HG03565 (cell line): ENCODE results near the gene SEMA6D.

Experiments used
- ATAC-seq: cut with Tn5 transposase; IDR thresholded peaks from one replicate; pipeline ENCODE4 v1.9.1; 2021; ENCODE audit warnings: mild to moderate bottlenecking, moderate library complexity; ENCODE audit not compliant: unreplicated experiment

The SEMA6D gene

GRCh38 chr15:47717036-47717612 lies at the start of gene SEMA6D:
TSS of gene SEMA6D (plus strand) at chr15:47717505. CDS start at chr15:47759799, 42,294 bp downstream.
- ATAC-seq = no peak

GRCh38 chr15:47669221-47669620 lies 48.1 kb upstream of the SEMA6D start:
- no peak for ATAC-seq

- ATAC-seq = no peak
These were observed 46.9 kb upstream of the SEMA6D start for GRCh38 chr15:47670365-47670764.

GRCh38 chr15:47673232-47673761 lies 44.0 kb upstream of the SEMA6D start:
- no peak for ATAC-seq

GRCh38 chr15:47674586-47675232 lies 42.6 kb upstream of the SEMA6D start:
- ATAC-seq = no peak

GRCh38 chr15:47675735-47676134 lies 41.6 kb upstream of the SEMA6D start:
- no peak for ATAC-seq

GRCh38 chr15:47678040-47678439 lies 39.3 kb upstream of the SEMA6D start:
- ATAC-seq = no peak

GRCh38 chr15:47682661-47683060 lies 34.6 kb upstream of the SEMA6D start:
- ATAC-seq = no peak

GRCh38 chr15:47685141-47685870 lies 32.0 kb upstream of the SEMA6D start:
- no peak for ATAC-seq

- no peak for ATAC-seq
These were observed 28.7 kb upstream of the SEMA6D start for GRCh38 chr15:47688573-47689086.

- ATAC-seq = no peak
These were observed 27.6 kb upstream of the SEMA6D start for GRCh38 chr15:47689660-47690059.

- no peak for ATAC-seq
These were observed 25.4 kb upstream of the SEMA6D start for GRCh38 chr15:47691882-47692281.

- ATAC-seq = no peak
These were observed 21.0 kb upstream of the SEMA6D start for GRCh38 chr15:47696351-47696750.

- ATAC-seq = no peak
These were observed 11.9 kb upstream of the SEMA6D start for GRCh38 chr15:47705281-47705997.

GRCh38 chr15:47707391-47707790 lies 9.9 kb upstream of the SEMA6D start:
- ATAC-seq = no peak

- ATAC-seq = no peak
These were observed 8.9 kb upstream of the SEMA6D start for GRCh38 chr15:47708161-47708980.

- ATAC-seq = no peak
These were observed 5.7 kb upstream of the SEMA6D start for GRCh38 chr15:47711655-47712054.

- no peak for ATAC-seq
These were observed 1.9 kb upstream of the SEMA6D start for GRCh38 chr15:47715402-47715801.

- no peak for ATAC-seq
These were observed 1.4 kb upstream of the SEMA6D start for GRCh38 chr15:47715856-47716445.

- no peak for ATAC-seq
These were observed 789 bp upstream of the SEMA6D start for GRCh38 chr15:47716516-47716915.
